Putamen (tissue), 1 donor: Measurements from ENCODE around the gene DIP2C.
A peak's percentile ranks its signal among the peaks of the same experiment; 100 is the strongest.
"Not testable (repeated sequence)": the region's sequence is repeated elsewhere in the genome, so short reads cannot be mapped to it uniquely, and the experiment has no call there.

Experiments
- DNase-seq: peaks from one replicate; pipeline ENCODE4 v3.0.0-alpha.2; 2016; ENCODE audit warnings: low spot score

The DIP2C gene

GRCh38 chr10:277963-278362 is 411.5 kb downstream of the DIP2C start:
- no peak for DNase-seq

GRCh38 chr10:275680-276079 is 413.8 kb downstream of the DIP2C start:
- DNase-seq = no peak

GRCh38 chr10:274866-275265 is 414.6 kb downstream of the DIP2C start:
- no peak for DNase-seq

GRCh38 chr10:273088-273487 is 416.4 kb downstream of the DIP2C start:
- no peak for DNase-seq

GRCh38 chr10:271722-272121 is 417.7 kb downstream of the DIP2C start:
- no peak for DNase-seq

GRCh38 chr10:271201-271600 is 418.3 kb downstream of the DIP2C start:
- no peak for DNase-seq

- no peak for DNase-seq
Observed at GRCh38 chr10:269440-270074, 419.9 kb downstream of the DIP2C start.

GRCh38 chr10:267705-268104 is 421.8 kb downstream of the DIP2C start:
- DNase-seq = no peak

- DNase-seq = no peak
Observed at GRCh38 chr10:266974-267425, 422.5 kb downstream of the DIP2C start.

- not testable (repeated sequence) for DNase-seq
Observed at GRCh38 chr10:265816-266588, 423.5 kb downstream of the DIP2C start.

GRCh38 chr10:265074-265440 is 424.4 kb downstream of the DIP2C start:
- DNase-seq = not testable (repeated sequence)

GRCh38 chr10:264160-265073 is 425.1 kb downstream of the DIP2C start:
- DNase-seq = not testable (repeated sequence)

GRCh38 chr10:260819-261429 is 428.5 kb downstream of the DIP2C start:
- no peak for DNase-seq

GRCh38 chr10:251982-252582 is 437.4 kb downstream of the DIP2C start:
- peak; percentile 22 for DNase-seq

GRCh38 chr10:248307-248706 is 441.2 kb downstream of the DIP2C start:
- no peak for DNase-seq

GRCh38 chr10:247480-247879 is 442.0 kb downstream of the DIP2C start:
- DNase-seq = no peak

- no peak for DNase-seq
Observed at GRCh38 chr10:246431-246830, 443.0 kb downstream of the DIP2C start.

GRCh38 chr10:244227-244626 is 445.2 kb downstream of the DIP2C start:
- peak; percentile 33 for DNase-seq

- no peak for DNase-seq
Observed at GRCh38 chr10:241966-242643, 447.4 kb downstream of the DIP2C start.

- peak; percentile 32 for DNase-seq
Observed at GRCh38 chr10:241451-241850, 448.0 kb downstream of the DIP2C start.

- no peak for DNase-seq
Observed at GRCh38 chr10:239109-239508, 450.4 kb downstream of the DIP2C start.
